ENCODE measurements around the gene VTI1B.

VTI1B gene

GRCh38 chr14:67674139-67674479, 323 bp downstream of the VTI1B start:
- Histone ChIP-seq H3K4me3 (replicated peaks; ENCODE audit: insufficient read depth, low read length) (peak overlapping the region; percentile 82), H3K27me3 (ENCODE audit: insufficient read depth, poor library complexity, severe bottlenecking) (no peaks in the 10 kb centered on the region), H3K27ac (replicated peaks) (peak overlapping the region; percentile 93)
- TF ChIP-seq GABPA (IDR thresholded peaks at IDR 0.05; ENCODE audit: low read depth) (no peak), REST (IDR thresholded peaks at IDR 0.05; ENCODE audit: insufficient replicate concordance, low read depth) (no peak), SPI1 (IDR thresholded peaks at IDR 0.05; ENCODE audit: borderline replicate concordance, low read depth) (no peak), POLR2AphosphoS5 (IDR thresholded peaks at IDR 0.05; ENCODE audit: low read depth) (no peak), CTCF (IDR thresholded peaks at IDR 0.05; ENCODE audit: insufficient read depth, low read length) (no peak)
- peak in 1 of 2 experiments; percentile 29 for DNase-seq (ENCODE audit: low read depth in 1 of 2, low spot score in 1 of 2)

- H3K4me3 ChIP-seq (replicated peaks; ENCODE audit: insufficient read depth, low read length) = peak overlapping the region; percentile 82
- no peak overlapping the region for H3K27ac ChIP-seq (replicated peaks)
- no peak for DNase-seq (ENCODE audit: low read depth in 1 of 2, low spot score in 1 of 2)
- TF ChIP-seq GABPA (IDR thresholded peaks at IDR 0.05; ENCODE audit: low read depth) (no peak), POLR2AphosphoS5 (IDR thresholded peaks at IDR 0.05; ENCODE audit: low read depth) (no peak), REST (IDR thresholded peaks at IDR 0.05; ENCODE audit: insufficient replicate concordance, low read depth) (no peak), CTCF (IDR thresholded peaks at IDR 0.05; ENCODE audit: insufficient read depth, low read length) (no peak), SPI1 (IDR thresholded peaks at IDR 0.05; ENCODE audit: borderline replicate concordance, low read depth) (no peak)
- H3K27me3 ChIP-seq (ENCODE audit: insufficient read depth, poor library complexity, severe bottlenecking) = no peaks in the 10 kb centered on the region
Measured at GRCh38 chr14:67673451-67673850, 981 bp downstream of the VTI1B start.

- DNase-seq (ENCODE audit: low read depth in 1 of 2, low spot score in 1 of 2) = no peak
Measured at GRCh38 chr14:67668559-67668958, 5.9 kb downstream of the VTI1B start.

More at GRCh38 chr14:67668559-67668958, 5.9 kb downstream of the VTI1B start:
- no peak for TF ChIP-seq GABPA (IDR thresholded peaks at IDR 0.05; ENCODE audit: low read depth)
- no peak for TF ChIP-seq REST (IDR thresholded peaks at IDR 0.05; ENCODE audit: insufficient replicate concordance, low read depth)
- TF ChIP-seq CTCF (IDR thresholded peaks at IDR 0.05; ENCODE audit: insufficient read depth, low read length) = no peak
- no peak for TF ChIP-seq SPI1 (IDR thresholded peaks at IDR 0.05; ENCODE audit: borderline replicate concordance, low read depth)
- TF ChIP-seq POLR2AphosphoS5 (IDR thresholded peaks at IDR 0.05; ENCODE audit: low read depth) = no peak
- Histone ChIP-seq H3K4me3 (replicated peaks; ENCODE audit: insufficient read depth, low read length) (no peak overlapping the region), H3K27me3 (ENCODE audit: insufficient read depth, poor library complexity, severe bottlenecking) (no peaks in the 10 kb centered on the region), H3K27ac (replicated peaks) (no peak overlapping the region)
